Germinal center (tissue), 1 donor: ENCODE data around the gene RPL6.
"Not testable (repeated sequence)": the region's sequence is repeated elsewhere in the genome, so short reads cannot be mapped to it uniquely, and the experiment has no call there.

Experiments
- DNase-seq: peaks from one replicate; pipeline ENCODE4 v3.0.0; 2012; ENCODE audit warnings: mixed read lengths, low spot score

RPL6 gene

DNA sequence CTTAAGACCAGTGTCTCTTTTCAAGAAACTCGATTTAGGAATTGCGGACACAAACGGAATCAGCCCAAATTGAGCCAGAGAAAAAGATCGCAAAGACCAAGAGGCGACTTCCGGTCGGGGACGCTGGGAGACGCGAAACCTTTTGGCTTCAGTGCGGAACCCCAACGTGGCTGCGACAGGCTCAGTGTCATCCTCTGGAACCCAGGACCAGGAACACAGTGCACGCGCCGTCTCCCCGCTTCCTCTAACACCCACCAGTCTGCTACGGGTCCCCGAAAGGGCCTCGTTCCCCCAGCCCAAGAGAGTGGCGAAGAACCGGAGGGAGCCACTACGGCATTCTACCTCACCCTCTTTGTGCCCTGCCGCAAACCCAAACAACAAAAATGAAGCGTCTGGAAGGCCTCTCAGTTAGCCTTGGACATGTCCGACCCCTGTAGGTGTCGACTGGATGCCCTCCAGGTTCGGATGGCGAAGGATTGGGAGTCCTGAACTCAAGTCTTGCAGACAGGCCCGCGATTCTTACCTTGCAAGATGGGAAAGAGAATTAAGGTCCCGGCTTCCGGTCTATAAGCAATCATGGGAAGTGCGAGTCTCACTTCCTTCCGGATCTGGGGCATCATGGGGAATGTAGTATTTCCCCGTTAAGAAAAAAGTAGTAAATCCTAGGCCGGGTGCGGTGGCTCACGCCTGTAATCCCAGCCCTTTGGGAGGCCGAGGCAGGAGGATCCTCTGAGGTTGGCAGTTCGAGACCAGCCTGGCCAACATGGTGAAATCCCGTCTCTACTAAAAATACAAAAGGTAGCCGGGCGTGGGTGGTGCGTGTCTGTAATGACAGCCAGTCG lies at the start of gene RPL6:
Gene RPL6, minus strand, starts transcription at position 542 of the 842 bp plus-strand sequence. CDS start 949 bp downstream, outside the sequence.
- DNase-seq, result peak; percentile 83

GRCh38 chr12:112458751-112459150 lies 49.3 kb upstream of the RPL6 start:
- no peak for DNase-seq

DNA sequence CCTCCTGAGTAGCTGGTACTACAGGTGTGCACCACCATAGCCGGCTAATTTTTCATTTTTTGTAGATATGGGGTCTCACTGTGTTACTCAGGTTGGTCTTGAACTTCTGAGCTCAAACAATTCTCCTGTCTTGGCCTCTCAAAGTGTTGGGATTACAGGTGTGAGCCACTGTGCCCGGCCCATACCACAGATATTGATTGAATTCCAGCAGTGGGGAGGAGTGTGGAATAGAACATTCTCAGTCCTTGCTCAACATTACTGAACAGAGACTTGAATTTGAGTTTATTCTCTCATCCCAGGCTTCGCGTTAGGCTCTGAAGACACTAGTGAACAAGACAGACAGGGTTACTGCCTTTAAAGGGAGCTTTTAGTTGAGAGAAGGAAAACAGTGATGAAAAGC lies 48.9 kb upstream of the RPL6 start:
- DNase-seq, result no peak

- not testable (repeated sequence) for DNase-seq
These were observed 47.7 kb upstream of the RPL6 start for GRCh38 chr12:112457142-112457541.

DNA sequence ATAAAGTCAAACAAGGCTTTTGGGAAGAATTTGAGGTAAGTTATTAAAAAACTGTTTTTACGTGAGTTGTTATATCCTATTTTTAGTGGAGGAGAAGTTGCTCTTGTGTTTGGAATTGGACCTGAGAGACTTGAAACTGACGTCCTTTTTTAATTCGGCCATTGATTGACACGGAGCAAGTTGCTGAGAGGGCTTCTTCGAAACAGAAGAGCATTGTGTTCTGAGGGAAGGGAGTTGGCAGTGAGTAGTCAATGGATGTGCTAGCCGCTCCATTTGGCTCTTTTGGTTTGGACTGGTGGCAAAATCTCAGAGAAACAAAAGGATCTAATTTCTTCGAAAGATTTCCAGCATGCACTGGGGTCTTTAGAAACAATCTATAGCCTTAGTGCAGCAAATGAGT lies 46.6 kb upstream of the RPL6 start:
- DNase-seq, result no peak

DNA sequence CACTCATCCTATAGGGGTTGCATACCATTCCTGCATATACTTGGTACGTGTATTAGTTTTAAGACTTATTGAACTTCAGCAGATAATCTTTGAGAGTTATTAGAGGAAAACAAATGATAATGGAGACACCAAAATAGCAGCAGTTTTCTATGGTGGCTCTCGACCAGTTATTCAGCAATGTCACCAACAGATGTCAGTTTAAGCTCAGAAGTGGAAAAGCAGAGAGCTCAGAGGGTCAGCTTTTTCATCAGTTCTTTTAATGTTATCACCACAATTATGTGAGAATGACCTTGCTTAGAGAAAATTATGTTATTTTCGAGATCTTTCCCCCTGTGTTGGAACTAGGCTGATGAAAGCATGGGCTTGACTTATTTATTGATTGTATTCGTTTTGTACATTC lies 41.3 kb upstream of the RPL6 start:
- no peak for DNase-seq

DNA sequence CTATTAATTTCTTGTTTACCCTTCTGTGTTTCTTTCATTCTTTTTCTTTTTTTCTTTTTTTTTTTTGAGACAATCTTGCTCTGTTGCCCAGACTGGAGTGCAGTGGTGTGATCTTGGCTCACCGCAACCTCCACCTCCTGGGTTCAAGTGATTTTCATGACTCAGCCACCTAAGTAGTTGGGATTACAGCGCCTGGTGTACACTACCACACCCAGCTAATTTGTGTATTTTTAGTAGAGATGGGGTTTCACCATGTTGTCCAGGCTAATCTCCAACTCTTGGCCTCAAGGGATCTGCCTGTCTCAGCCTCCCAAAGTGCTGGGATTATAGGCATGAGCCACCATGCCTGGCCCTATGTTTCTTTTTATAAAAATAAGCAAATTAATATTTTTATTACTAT lies 38.8 kb upstream of the RPL6 start:
- DNase-seq, result not testable (repeated sequence)

GRCh38 chr12:112447106-112447505 lies 37.7 kb upstream of the RPL6 start:
- DNase-seq, result no peak

GRCh38 chr12:112446008-112446725 lies 36.8 kb upstream of the RPL6 start:
- DNase-seq, result no peak

GRCh38 chr12:112443916-112444315 lies 34.5 kb upstream of the RPL6 start:
- no peak for DNase-seq

- not testable (repeated sequence) for DNase-seq
These were observed 31.2 kb upstream of the RPL6 start for GRCh38 chr12:112440653-112441052.

GRCh38 chr12:112439769-112440168 lies 30.4 kb upstream of the RPL6 start:
- DNase-seq, result no peak

DNA sequence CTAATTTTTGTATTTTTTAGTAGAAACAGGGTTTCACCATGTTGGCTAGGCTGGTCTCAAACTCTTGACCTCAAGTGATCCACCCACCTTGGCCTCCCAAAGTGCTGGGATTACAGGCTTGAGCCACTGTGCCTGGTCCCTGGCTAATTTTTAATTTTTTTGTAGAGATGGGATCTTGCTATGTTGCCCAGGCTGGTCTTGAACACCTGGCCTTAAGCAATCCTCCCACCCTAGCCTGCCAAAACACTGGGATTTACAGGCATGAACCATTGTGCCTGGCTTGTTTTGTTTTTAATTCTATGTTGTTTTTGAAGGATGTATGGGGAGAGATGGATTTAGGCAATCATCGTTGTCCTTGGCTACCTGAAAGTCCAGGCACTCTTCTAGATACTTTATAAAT lies 29.2 kb upstream of the RPL6 start:
- not testable (repeated sequence) for DNase-seq

- no peak for DNase-seq
These were observed 24.1 kb upstream of the RPL6 start for GRCh38 chr12:112433551-112433950.

GRCh38 chr12:112431965-112432364 lies 22.6 kb upstream of the RPL6 start:
- no peak for DNase-seq

DNA sequence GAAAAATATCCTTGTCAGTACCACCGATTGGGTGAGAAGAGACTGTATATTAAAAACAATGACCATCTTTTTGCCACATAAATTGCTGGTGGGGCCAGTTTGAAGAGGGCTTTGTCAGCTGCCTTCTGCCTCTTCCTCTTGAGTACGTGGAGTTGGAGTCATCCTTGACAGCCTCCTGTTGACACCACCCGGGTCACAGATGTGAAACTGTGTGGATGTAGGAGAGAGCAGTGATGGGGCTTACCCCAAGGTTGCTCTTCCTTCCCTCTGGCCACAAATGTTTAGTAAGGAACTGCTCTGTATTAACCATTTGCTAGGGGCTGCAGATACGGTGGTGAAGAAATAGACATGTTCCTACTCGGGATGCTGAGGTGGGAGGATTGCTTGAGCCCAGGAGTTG lies 21.5 kb upstream of the RPL6 start:
- DNase-seq, result no peak

- no peak for DNase-seq
These were observed 18.4 kb upstream of the RPL6 start for GRCh38 chr12:112427760-112428159.

DNA sequence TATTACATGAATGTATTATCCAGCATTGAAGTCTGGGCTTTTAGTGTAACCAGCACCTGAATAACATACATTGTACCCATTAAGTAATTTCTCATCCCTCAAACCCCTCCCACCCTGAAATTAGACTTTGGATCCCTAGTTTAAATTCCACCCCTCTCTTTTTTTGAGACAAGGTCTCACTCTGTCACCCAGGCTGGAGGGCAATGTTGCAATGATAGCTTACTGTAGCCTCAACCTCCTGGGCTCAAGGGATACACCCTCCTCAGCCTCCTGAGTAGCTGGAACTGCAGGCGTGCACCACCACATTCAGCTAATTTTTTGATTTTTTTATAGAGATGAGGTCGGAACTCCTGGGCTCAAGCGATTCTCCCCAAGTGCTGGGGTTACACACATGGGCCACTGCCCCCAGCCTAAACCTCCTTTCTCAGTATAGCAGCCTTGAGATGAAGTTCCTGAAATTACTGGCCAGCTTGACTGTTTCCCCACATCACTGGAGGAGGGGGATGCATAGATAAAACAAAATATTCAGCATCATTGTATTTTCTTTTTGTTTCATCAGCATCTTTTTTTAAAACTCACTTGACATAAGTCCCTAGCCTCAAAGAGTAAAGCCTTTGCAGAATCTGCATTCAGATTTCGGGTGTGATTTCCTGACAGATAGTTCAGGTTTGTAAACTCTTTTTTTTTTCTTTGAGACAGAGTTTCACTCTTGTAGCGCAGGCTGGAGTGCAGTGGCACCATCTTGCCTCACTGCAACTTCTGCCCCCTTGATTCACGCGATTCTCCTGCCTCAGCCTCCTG lies 16.4 kb upstream of the RPL6 start:
- no peak for DNase-seq

GRCh38 chr12:112424126-112424525 lies 14.7 kb upstream of the RPL6 start:
- DNase-seq, result no peak

DNA sequence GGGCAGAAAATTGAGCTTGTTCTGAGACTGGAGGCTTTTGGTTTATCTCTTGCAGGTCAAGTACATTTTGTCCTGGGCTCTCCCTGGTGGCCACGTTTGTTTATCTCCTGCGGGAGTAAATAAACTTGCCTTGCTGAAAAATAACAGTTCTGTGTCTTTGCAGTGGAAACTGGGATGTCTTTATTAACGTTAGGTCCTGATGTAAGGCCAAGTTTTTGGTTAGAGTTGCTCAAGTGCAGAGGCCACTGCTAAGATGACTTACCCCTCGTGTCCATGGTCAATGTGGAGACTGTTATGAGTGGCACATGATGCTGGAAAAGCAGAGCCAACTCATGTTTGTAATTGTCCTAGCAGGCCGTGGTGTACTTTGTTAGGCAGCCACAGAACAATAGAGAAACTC lies 13.1 kb upstream of the RPL6 start:
- DNase-seq, result no peak

GRCh38 chr12:112421363-112421762 lies 12.0 kb upstream of the RPL6 start:
- no peak for DNase-seq

DNA sequence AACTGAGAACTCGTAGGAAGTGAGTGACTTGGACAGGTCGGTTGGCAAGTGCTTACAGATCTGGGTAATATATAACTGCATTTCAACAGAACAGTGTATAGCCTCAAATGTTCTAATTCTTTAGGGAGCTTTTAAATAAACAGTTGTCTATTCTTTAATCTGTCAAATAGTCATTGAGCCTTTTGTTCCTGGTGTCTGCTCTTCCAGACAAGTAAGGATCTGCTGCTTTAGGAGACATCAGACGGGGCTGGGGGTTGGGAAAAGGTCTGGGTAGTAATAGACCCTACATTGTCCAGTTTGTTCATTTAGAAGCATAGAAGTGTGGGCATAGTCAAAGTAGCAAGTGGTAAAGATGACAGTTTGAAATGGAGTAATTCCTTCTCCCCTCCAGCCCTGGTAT lies 11.3 kb upstream of the RPL6 start:
- DNase-seq, result no peak
